ENCODE measurements around the gene JAG1.

JAG1 gene

DNA sequence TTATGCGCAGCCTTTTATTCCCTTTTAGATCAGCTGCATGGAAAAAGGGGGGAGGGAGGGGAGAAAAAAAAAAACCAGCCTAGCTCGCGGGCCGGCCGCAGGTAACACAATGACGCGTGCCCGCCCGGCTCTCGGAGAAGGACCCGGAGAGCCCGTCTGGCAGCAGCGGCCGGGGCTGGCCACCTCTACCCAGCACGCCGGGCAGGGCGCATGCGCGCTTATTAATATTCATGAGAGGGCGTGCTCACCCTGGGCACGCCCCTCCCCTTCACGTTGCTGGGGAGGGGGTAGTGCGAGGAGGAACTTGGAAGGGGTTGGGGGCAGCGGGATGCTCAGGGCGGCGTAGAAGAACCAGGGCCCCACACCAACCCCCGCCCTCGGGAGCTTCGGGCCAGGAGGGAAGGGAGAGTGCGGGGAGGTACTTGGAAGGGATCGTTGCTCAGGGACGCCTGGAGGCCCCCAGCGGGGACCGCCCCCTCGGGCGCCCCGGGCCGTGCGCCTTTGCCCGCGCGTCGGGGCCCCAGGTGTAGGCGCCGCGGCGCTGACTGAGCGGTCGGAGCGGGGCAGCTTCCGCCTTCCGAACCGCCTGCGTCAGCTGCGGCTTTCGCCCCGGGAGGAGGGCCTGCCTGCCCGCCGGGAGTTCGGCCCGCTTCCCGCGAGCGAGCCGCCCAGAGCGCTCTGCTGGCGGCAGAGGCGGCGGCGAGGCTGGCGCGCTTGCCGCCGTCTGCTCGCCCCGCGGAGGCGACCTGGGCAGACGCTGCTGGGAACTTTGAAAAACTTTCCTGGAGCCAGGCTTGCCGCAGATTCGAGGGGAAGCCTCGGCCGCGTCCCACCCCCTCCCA is at the start of gene JAG1:
TSS of gene JAG1 (minus strand) at position 158 of the 842 bp plus-strand sequence. CDS start 469 bp downstream, outside the sequence.
- peak within 1 kb of the TSS; percentile 50 to 91 (median 71) for H3K4me3 ChIP-seq
- H3K27ac ChIP-seq: peak within 1 kb of the TSS; percentile 90 to 99 (median 98)

DNA sequence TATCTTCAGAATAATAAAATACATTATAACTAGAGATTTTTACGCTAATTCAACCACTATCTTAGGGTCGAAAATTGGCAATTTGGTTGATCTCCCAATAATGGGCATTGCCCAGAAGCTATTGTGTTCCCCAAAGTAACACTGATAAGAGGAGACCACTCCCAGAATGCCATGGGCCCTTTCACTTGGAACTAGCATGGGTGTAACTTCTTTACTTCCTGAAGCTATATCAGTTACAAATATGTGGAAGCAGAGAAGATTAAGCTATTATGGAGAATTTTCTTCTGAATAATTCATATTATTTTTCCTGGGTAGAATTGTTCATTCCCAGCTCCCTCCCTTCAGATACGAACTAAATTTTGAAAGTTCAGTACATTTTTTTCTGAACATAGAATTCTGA is 48.2 kb upstream of the JAG1 start:
- no peak overlapping the region for H3K27ac ChIP-seq
- no peak overlapping the region for H3K4me3 ChIP-seq

DNA sequence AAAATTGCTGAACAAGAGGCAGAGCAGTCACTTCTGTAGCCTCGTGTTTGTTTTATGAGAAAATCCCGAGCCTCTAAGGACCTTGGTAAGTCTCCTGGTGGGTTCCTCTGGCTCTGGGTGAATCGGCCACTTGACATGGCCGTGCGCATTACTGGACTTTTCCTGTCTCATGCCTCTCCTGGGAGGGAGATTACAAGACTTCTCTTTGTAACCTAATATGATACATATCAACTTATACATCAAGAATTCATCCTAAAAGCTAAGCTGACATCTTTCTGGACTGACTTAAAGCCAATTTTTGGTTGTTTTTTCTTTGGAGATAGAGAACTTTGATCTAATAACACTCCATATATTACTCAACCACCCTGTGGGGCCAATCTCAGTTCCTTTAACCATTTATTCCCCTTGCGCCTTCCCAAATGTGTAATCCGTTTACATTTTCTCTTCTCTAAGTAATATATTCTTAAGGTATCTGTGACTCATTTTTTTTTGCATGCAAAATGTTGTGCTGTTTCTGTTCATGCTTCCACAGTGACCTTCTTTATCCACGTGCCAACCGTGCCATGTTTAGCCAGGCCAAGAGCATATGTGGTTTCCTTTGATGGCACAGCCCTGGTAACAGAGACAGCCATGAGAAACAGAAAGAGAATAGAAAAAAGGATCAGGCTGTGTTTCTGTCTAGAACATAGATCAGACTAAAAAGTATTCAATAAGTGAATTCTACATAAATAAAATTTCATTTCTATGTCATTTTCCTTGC is 47.5 kb upstream of the JAG1 start:
- Histone ChIP-seq H3K4me3 (no peak overlapping the region), H3K27ac (no peak overlapping the region)

DNA sequence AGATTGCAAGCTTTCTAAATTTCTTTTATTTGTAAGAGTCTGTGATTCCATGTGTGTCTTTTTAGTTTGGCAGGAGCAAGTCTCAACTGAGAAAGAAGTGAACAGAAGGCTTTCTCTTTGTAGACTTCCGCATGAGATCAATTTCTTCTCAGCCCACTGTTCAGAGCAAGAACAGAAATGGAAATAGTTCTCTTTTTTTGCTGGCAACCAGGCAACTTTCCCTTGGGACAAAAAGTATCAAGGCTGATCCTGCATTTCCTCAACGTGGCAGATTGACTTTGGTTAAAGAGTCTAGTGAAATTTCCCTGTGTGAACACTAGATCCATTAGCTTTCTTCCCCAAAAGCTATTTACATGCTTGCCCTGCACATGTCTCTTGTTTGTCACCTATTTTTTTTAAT is 46.8 kb upstream of the JAG1 start:
- no peak overlapping the region for H3K27ac ChIP-seq
- no peak overlapping the region for H3K4me3 ChIP-seq

DNA sequence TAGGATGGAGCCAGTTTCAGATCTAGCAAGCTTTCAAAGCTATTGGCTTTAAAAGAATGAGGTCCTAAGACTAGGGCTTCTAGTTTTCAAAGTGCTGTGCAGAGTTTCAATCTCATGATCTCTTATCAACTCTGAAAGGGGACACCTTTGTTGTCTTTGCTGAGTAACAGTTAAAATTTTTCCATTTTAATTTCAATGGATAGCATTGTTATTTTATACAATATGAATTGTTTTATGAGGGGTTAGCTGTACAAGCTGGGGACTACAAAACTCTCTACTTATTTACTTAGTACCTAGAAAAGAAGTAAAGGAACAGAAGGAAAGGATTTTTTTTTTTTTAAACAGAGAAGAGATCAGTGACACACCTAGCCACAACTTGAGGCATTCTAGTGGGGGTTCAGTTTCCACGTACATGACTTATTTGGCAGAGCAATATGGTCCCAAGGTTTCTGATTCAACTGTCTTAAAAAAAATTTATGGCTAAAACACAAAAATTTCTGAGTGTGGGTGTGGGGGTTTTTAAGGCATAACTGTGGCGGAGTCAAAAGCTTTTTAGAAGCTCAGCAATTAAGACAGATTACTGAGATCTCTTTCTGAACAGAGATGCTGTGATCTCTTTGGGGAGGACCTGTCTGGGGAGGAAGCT is 46.1 kb upstream of the JAG1 start:
- Histone ChIP-seq H3K27ac (no peak overlapping the region), H3K4me3 (no peak overlapping the region)

DNA sequence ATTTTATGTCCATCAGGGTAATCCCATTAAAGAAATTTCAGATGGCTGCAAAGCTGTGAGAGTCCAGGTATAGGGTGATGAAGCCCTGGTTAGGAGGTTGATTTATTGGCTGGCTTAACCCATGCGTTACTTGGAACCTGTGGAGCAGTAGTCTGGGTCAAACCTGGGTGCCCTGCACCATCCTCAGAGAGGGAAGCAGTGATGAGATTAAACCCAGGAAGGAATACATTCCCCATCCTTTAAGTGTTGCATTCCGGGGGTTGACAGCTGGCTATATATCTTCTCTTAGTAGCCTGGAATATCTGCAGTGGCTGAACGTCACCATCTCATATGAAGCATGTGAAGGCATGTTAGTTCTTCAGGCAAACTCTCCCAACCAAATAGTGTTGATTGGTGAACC is 44.9 kb upstream of the JAG1 start:
- Histone ChIP-seq H3K27ac (no peak overlapping the region), H3K4me3 (no peak overlapping the region)

DNA sequence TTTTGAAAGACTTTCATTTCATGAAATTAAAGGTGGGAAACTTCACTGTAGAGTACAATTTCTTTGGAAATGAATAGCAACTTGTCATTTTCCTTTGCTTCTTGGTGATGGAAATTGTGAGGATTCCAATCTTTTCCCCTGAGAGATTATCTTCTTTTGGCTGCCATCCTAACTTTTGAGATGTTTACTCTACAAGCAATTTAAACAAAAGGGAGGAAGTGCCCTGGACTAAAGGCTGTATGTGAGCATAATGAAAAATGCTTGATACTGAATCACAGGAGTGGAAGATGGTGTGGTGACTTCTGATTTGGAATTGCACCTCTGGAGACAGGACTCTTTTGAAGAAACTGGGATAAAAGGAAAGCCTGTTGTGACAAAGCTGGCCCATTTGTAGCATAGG is 43.1 kb upstream of the JAG1 start:
- Histone ChIP-seq H3K4me3 (no peak overlapping the region), H3K27ac (no peak overlapping the region)

DNA sequence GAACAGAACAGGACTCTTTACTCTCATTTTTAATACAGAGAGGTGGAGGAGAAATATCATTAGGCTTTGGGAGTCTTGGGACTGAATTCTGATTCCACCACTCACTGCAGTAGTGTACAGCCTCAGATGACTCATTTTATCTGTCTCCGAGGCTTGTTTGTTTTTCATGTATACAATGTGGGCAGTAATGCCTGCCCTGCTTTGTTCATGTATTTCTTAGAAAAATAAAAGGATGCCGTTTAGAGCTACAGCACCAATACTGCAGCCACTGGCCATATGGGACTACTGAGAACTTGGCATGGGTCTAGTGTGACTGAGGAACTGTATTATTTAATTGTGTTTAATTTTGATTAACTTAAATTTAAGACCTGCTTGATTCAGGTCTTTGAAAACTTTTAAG is 41.2 kb upstream of the JAG1 start:
- Histone ChIP-seq H3K4me3 (no peak overlapping the region), H3K27ac (no peak overlapping the region)

DNA sequence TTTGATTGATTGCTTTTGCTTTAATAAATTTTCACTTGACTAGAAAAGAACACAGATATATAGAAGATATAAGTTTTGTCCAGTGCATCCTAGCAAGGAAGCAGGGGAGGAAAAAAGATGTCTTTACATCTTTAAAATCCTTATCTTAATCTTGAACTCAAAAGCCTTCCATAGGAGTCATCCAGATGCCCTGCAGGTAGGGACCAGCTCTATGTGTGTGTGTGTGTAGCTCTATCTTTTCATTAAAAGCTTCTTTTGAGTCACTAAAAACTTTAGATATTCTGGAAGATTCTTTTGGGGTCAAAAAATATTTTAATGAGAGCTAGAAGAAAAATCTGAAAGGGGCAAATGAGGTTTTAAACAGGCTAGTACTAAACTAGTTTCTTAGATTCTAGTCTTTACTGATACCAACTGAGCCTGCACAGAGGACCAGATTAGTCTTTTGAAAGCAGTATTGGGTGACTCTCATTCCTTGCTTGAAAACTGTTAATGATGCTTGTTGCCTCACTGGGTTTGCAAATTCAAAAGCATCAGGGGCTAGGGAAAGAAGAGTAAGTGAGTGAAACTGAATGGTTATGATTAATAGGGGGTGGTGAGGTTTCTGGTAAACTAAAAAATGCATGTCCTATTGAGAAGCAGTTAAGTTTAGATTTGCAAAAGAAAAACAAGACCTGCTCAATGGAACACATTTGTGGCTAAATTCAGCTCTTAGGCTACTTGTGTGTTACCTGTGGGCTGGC is 40.6 kb upstream of the JAG1 start:
- Histone ChIP-seq H3K27ac (no peak overlapping the region), H3K4me3 (no peak overlapping the region)

DNA sequence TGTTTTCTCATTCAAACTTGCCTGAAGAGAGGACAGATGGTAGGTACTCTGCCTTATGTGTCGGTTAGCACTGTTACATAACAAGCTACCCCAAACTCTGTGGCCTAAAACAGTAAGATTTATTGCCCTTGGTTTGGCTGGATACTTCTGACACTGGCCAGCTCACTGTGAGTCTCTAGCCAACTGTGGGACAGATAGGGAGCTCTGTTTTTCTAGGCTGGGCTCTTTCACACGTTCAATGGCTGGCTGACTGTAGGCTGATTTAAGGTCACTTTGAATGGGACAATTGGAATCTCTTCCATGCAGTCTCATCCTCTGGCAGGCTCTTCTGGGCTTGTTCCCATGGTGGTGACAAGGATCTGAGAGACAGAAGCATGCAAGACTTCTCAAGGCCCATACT is 39.4 kb upstream of the JAG1 start:
- H3K27ac ChIP-seq: no peak overlapping the region

DNA sequence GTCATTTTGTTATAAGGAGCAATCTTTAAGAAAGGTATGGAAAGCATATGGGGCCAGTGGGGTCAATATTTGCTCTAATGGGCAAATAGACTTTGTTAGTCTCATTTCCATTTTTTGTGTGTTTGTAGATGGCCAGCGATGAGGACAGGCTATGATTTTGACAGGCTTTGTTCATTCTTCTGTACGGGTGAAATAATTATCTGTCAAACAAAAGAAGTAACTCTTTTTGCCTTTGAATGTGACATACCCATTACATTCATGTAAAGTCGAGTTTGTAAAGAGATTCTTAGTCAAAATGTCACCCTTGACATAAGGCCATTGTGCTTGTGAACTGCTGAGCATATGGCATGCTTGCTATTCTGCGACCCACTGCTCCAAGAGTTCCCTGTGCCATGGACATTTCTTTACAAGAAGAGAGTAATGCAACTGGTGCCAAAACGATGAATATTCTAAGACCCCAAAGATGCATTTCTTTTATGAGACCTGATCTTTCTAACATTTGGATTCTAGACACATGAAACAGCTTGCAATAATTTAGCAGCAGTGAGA is 38.2 kb upstream of the JAG1 start:
- H3K27ac ChIP-seq: no peak overlapping the region

More for the DNA sequence above, 39.4 kb upstream of the JAG1 start:
- H3K4me3 ChIP-seq: no peak overlapping the region

DNA sequence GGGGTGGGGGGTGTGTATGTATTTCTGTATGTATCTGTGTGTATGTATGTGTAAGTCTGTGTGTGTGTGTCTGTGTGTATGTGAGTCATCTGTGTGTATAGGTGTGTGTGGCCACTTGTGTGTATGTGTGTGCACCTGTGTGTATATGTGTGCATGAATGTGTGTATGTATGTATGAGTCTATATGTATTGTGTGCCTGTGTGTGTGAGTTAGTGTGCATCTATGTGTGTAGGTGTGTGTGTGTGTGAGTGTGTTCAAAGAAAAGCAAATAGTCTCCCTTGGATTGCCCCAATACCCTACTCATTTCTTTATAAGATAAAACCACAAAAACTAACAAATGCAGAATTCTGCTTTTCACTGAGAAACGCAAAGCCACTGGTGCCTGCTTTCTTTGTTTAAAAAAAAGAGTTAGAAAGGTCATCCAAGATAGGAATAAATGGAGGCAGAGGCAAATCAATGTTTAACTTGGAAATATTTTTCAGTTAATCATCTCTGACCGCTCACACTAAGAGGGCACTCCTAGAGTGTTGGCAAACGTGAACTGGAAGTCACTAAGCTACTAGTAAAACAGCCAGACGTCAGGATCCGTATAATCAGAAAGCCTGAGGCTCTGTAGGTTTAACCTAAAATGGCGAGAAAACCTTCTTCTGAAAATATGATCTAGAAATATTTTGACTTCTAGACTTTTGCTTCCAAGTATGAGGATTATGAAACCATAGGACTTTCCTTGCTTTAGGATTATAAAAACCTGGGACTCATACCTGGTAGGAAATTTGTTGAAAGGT is 37.4 kb upstream of the JAG1 start:
- no peak overlapping the region for H3K4me3 ChIP-seq
- H3K27ac ChIP-seq: no peak overlapping the region

More for the DNA sequence above, 38.2 kb upstream of the JAG1 start:
- no peak overlapping the region for H3K4me3 ChIP-seq

DNA sequence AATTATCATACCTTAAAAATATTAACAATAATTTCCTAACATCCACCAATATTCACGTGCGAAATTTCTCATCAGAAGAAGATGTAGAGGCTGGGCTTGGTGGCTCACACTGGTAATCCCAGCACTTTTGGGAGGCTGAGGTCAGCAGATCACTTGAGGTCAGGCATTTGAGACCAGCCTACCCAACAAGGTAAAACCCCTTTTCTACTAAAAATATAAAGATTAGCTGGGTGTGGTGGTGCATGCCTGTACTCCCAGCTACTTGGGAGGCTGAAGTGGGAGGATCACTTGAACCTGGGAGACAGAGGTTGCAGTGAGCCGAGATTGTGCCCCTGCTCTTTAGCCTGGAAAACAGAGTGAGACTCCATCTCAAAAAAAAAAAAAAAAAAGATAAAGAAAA is 36.1 kb upstream of the JAG1 start:
- Histone ChIP-seq H3K27ac (no peak overlapping the region), H3K4me3 (no peak overlapping the region)

DNA sequence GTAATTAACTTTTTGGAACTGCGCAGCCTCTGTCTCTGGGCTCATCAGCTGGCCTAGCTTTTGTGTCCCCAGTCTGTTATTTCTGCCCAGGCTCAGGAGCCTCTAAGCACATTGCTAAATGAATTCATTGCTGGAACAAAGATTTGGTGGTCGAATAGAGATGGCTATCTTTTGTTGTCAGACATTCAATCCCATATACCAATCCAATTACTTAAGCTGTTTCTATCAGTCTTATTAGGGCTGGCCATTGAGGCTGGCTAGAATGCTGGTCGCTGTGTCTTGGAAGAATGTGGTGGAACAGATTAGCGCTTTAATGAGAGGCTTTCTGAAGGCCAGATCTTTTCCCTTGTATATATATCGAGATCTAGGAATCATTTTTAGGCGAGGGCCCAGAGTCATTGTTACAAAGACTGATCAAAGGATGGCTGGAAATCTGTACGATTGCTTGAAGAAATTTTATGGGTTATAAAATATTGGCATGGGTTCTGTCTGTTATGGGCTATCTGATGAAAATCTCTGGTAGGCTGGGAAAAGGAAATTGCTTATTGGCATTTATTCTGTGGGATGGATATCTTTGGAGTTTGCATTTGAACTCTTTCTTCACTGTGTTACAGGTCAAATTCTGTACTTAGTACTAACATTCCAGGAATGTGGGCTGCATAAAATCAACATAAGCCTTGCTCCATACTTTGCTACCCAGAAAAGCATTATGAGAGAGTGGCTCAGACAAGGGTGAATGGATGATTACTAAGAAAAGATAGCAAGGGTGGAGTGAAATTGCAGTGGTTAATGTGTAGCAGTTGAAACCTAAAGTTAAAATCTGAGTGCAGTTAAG is 34.8 kb upstream of the JAG1 start:
- no peak overlapping the region for H3K27ac ChIP-seq
- H3K4me3 ChIP-seq: no peak overlapping the region

DNA sequence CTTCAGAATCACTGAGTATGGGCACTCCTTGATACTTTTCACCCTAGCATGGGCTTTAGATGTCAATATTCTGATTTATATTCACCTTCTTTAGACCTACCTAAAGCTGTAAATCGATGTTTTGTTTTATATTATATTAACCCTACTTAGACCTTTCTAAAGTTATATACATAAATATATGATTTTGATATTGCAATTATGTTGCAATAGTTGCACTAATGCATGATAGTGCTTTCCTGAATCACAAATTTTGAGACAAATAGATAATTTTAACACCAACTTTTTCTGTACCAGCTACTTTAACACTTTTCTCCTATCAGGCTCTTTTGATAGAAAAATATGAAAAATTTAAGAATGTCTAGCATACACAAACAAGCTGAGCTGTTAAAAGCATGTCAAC is 34.0 kb upstream of the JAG1 start:
- Histone ChIP-seq H3K4me3 (no peak overlapping the region), H3K27ac (no peak overlapping the region)

DNA sequence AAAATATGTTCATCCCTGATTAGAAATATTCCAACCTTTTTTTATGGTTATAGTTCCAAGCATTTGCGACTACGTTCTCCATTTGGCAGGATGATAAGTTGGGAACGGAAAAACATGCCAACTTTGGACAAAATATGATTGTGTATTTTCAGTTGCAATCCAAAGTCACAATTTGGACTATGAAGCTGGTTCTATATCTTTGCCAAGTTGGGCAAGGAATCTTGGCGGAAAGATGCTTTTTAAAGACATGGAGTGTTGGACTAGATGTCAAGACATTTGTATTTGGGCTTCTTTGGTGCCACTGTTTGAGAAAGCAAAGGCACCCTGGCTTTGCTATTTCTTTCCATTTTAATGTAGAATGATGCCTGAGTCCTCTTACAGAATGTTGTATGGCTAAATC is 33.3 kb upstream of the JAG1 start:
- H3K27ac ChIP-seq: no peak overlapping the region
- H3K4me3 ChIP-seq: no peak overlapping the region

DNA sequence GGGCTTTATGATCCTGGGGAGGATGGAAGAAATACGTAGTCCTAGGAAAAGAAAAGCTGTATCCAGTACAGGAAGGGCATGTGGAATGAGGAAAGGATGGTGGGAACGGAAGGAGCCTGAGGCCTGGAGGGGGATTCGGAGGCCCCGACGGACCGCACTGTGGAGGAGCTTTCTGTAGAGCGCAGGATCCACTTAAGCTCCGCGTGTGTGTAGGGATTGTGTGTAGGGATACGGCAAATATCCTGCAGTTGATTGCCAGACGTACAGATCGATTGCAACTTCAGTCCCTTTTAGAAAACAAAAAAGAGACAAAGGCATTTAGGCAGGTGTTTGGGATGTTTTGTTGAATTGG is 32.6 kb upstream of the JAG1 start:
- H3K27ac ChIP-seq: no peak overlapping the region

DNA sequence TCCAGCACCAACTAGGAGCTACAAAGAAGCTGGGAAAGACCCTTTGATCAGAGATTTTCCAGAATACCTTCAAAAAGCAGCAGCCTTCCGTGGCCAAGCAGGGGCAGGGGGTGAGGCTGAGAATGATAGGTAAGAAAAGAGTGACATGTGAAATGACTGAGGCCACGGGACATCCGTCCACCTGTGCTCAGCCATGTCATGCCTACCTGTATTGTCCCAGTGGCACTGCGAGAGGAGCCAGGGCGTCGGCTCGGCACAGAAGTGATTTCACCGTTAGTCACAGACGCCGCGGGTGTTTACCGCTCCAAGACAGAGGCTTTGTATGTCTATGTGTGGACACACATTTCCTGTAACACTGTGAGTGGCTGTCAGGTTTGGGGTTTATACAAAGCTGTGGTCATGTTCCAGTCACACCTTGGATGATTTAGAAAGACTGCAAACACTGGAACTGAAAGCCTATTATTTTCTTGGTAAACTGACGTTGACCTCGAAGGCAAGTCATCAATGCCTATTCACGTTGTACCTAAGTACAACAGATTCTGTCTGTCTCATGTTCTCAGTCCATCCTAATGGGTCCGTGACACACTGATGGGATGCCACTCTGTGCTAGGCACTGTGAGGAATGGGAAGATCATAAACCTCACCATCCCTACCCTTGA is 32.1 kb upstream of the JAG1 start:
- H3K4me3 ChIP-seq: no peak overlapping the region
- peak overlapping the region in 1 of 21 experiments; percentile 6 for H3K27ac ChIP-seq

More for the DNA sequence above, 32.6 kb upstream of the JAG1 start:
- H3K4me3 ChIP-seq: no peak overlapping the region

Measured in skin epidermis (tissue), 12 donors.